PC-3 (cell line): ENCODE measurements around the gene C16orf92. TPM values are rescaled to one million over a fixed set of nuclear protein-coding genes. Genes with fewer than 3 reads are reported as not detected.

Experiments
- ATAC-seq: fragments of 200-7000 bp; cut with Tn5 transposase; 2 replicates; pipeline ENCODE4 v1.9.1; 2020; ENCODE audit warnings: mild to moderate bottlenecking, moderate library complexity
- BruUV-seq: library from RNA; stranded (reverse); fragments of 400-500 nt; replicated peaks from 2 replicates; lab custom pipeline; 2021; lab: Mats Ljungman, UMichigan
- CTCF ChIA-PET: fragments of 300-600 bp; sonication (Branson Sonifier 250); formaldehyde crosslinking; loops from one replicate; lab custom pipeline; 2022; ENCODE audit warnings: antibody characterized with exemption; lab: Charles Lee
- POLR2A ChIA-PET: fragments of 300-600 bp; sonication (Branson Sonifier 250); formaldehyde crosslinking; loops from one replicate; lab custom pipeline; 2022; ENCODE audit warnings: antibody characterized with exemption; ENCODE audit not compliant: unreplicated experiment; lab: Charles Lee
- DNase-seq: peaks from one replicate; pipeline ENCODE4 v3.0.0-alpha.2; 2015
- H2AFZ ChIP-seq: fragments of 300-600 bp; sonication (generic); 2 replicates; pipeline ENCODE4 v1.6.0; 2016; ENCODE audit warnings: antibody characterized with exemption, low read length
- H3F3A ChIP-seq: fragments of 300-600 bp; sonication (generic); one replicate; pipeline ENCODE4 v1.6.0; 2017; ENCODE audit warnings: antibody characterized with exemption, low read length, control low read depth, mild to moderate bottlenecking; ENCODE audit not compliant: unreplicated experiment
- H3K27ac ChIP-seq: fragments of 300-600 bp; sonication (generic); 2 replicates; pipeline ENCODE4 v1.5.1; 2016; ENCODE audit warnings: mild to moderate bottlenecking, low read length
- H3K27me3 ChIP-seq: fragments of 300-600 bp; sonication (generic); 2 replicates; pipeline ENCODE4 v1.6.1; 2016; ENCODE audit warnings: low read length, mixed read lengths
- H3K36me3 ChIP-seq: fragments of 300-600 bp; sonication (generic); 2 replicates; pipeline ENCODE4 v1.6.1; 2016; ENCODE audit warnings: low read depth, mixed run types, low read length, mixed read lengths
- H3K4me1 ChIP-seq: fragments of 300-600 bp; sonication (generic); 2 replicates; pipeline ENCODE4 v1.5.1; 2016; ENCODE audit warnings: low read length; ENCODE audit not compliant: insufficient read depth
- H3K4me2 ChIP-seq: fragments of 300-600 bp; sonication (generic); 2 replicates; pipeline ENCODE4 v1.6.0; 2016; ENCODE audit warnings: low read length
- H3K4me3 ChIP-seq: fragments of 300-600 bp; sonication (generic); 2 replicates; pipeline ENCODE4 v1.5.1; 2016; ENCODE audit warnings: mild to moderate bottlenecking, low read length, mixed read lengths
- H3K79me2 ChIP-seq: fragments of 300-600 bp; sonication (generic); 2 replicates; pipeline ENCODE4 v1.6.1; 2017; ENCODE audit warnings: low read length, mixed read lengths
- H3K9ac ChIP-seq: fragments of 300-600 bp; sonication (generic); 2 replicates; pipeline ENCODE4 v1.6.0; 2016; ENCODE audit warnings: mild to moderate bottlenecking, low read length
- H3K9me2 ChIP-seq: fragments of 300-600 bp; sonication (generic); replicated peaks from 2 replicates; pipeline ENCODE4 v1.6.1; 2016; ENCODE audit warnings: mixed run types, low read length, mixed read lengths
- H3K9me3 ChIP-seq: fragments of 300-600 bp; sonication (generic); 2 replicates; pipeline ENCODE4 v1.6.1; 2016; ENCODE audit warnings: low read length, mixed read lengths
- H4K20me1 ChIP-seq: fragments of 300-600 bp; sonication (generic); 2 replicates; pipeline ENCODE4 v1.6.1; 2016; ENCODE audit warnings: low read length, mixed read lengths
- CTCF ChIP-seq: fragments of 300-600 bp; sonication (generic); conservative IDR thresholded peaks from 2 replicates; pipeline ENCODE4 v1.5.1; 2017; ENCODE audit warnings: antibody characterized with exemption, low read depth, mild to moderate bottlenecking, low read length
- EZH2 ChIP-seq: fragments of 300-600 bp; sonication (generic); IDR thresholded peaks from one replicate; pipeline ENCODE4 v1.6.1; 2017; ENCODE audit warnings: antibody characterized with exemption, mild to moderate bottlenecking, low read length; ENCODE audit not compliant: unreplicated experiment
- EZH2phosphoT487 ChIP-seq: fragments of 300-600 bp; sonication (generic); IDR thresholded peaks from 2 replicates; pipeline ENCODE4 v1.6.1; 2018; ENCODE audit warnings: mild to moderate bottlenecking, antibody characterized with exemption, low read length, borderline replicate concordance
- intact Hi-C: fragments of 100-400 bp; cut with micrococcal nuclease; formaldehyde crosslinking; loops from 2 replicates; pipeline ENCODE4 v1.9.0; 2023
- total RNA-seq: library from RNA; depleted of rRNA; stranded (reverse); fragments of >200 nt; gene quantifications from 2 replicates; pipeline ENCODE4 v1.2.3, GENCODE V29; 2014

The C16orf92 gene
- total RNA-seq, 1 experiment from 2014 or later, result not detected

DNA sequence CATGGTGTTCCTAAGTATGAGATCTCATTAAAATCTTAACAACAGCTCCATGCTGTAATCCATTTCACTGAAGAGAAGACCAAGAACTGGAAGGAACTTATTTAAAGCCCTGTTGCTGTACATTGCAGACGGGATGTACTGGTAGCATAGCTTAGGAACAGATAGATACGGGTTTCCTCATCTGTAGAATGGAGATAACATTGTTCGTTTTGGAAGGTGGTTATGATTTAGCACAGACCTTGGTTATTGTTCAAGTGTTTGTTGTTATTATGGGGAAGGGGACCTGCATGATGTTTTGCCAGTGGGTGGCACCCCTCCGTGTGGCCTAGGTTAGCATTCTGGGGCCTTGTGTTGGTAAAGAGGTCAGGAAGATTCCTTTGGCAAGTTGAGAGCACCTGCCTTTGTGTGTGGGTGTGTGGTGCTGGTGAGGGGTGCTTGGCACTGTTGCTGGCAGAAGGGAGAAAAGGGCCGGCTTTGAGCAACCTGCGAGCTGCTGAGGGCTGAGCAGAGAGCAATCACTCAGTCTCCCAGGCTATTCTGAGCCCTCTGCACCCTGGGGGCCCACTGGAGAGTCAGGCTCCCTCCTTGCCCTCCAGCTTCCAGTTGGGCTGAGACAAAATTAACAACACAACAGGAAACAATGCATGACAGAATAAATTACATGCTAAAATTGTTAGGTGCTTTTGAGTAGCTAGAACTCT is 47.0 kb upstream of the C16orf92 start:
- DNase-seq (peak; percentile 1), ATAC-seq (no peak)
- Histone ChIP-seq H3K4me2 (peak overlapping the region; percentile 98), H3K4me1 (peaks cover 22% of the 10 kb centered on the region), H2AFZ (no peak overlapping the region), H3K9me2 (no peaks in the 10 kb centered on the region), H3K4me3 (peak overlapping the region; percentile 98), H3K9ac (peak overlapping the region; percentile 93; the same call in 1 of the 2 replicates), H3K9me3 (no peaks in the 10 kb centered on the region), H3K79me2 (peaks cover 47% of the 10 kb centered on the region), H3F3A (no peaks in the 10 kb centered on the region), H4K20me1 (peaks cover 26% of the 10 kb centered on the region), H3K27ac (no peak overlapping the region), H3K36me3 (peaks cover 30% of the 10 kb centered on the region), H3K27me3 (no peaks in the 10 kb centered on the region)
- CTCF ChIA-PET, result interaction anchor here (0.6 kb wide), 1 partner anchor 29 kb away, joined by 3 read pairs; no protein-coding TSS in a partner anchor
- no TSS peak for BruUV-seq
- intact Hi-C loops, result no loop called here
- POLR2A ChIA-PET, result interaction anchor here (1.1 kb wide), 1 partner anchor 50 kb away, joined by 3 read pairs; the partner anchor contains the start of gene KCTD13
- TF ChIP-seq CTCF, result no peak
- no peak for TF ChIP-seq EZH2phosphoT487
- TF ChIP-seq EZH2, result no peak

DNA sequence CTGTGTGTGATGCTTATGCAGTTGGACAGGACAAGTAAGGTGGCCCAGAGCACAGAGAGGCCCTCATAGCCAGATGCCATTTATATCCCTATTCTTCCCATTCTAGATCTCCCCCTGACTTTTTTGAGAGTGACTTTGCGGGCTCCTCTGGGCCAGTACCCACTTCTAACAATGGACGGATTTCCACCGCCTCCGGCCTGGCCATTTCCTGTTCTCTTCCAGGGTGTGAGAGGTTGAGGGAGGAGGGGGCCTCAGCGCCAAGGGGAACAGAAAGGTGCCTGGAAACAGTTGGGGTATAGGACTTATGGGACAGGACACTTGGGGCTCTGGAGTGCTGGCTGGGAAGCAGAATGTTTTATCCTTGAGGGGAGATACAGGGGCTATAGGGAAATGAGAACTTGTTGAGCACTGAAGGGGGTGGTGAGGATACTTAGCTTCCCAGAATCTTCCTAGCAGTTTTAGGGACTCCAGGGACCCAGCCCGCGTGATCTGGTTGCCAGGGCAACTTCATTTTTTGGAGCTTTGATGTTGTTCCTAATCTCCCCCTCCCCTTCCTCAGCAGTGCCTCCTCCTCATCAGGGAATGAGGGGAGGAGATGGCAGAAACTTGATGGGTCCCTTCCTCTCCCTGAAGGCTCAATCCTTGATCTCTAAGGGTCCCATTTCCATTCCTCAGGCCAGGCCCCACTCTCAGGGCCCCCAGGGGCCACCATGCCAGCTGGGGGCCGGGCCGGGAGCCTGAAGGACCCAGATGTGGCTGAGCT is 45.8 kb upstream of the C16orf92 start:
- intact Hi-C loops, result no loop called here
- ChIA-PET POLR2A (no interaction called here), CTCF (no interaction called here)
- ATAC-seq (no peak), DNase-seq (no peak)
- peak overlapping the region; percentile 98 for H3K4me2 ChIP-seq
- H3K9me3 ChIP-seq, result no peaks in the 10 kb centered on the region
- H4K20me1 ChIP-seq, result peaks cover 26% of the 10 kb centered on the region
- no TSS peak for BruUV-seq
- TF ChIP-seq CTCF (no peak), EZH2phosphoT487 (no peak), EZH2 (no peak)
- H3K27me3 ChIP-seq, result no peaks in the 10 kb centered on the region
- H3K27ac ChIP-seq, result no peak overlapping the region
- H2AFZ ChIP-seq, result no peak overlapping the region
- no peaks in the 10 kb centered on the region for H3K9me2 ChIP-seq
- H3K9ac ChIP-seq, result no peak overlapping the region
- peak overlapping the region; percentile 98; the same call in 1 of the 2 replicates for H3K4me3 ChIP-seq
- H3K79me2 ChIP-seq, result peaks cover 47% of the 10 kb centered on the region
- peaks cover 22% of the 10 kb centered on the region for H3K4me1 ChIP-seq
- peaks cover 37% of the 10 kb centered on the region for H3K36me3 ChIP-seq
- no peaks in the 10 kb centered on the region for H3F3A ChIP-seq
